NCI-H2171 treated with DMSO at 0.1 percent for 48 hours (cell line): Measurements from ENCODE around the gene RCHY1.
"Not testable (repeated sequence)": the region's sequence is repeated elsewhere in the genome, so short reads cannot be mapped to it uniquely, and the experiment has no call there.

Experiments
- DNase-seq: peaks from one replicate; lab custom pipeline; 2025; lab: John Stamatoyannopoulos, UW

RCHY1 gene

GRCh38 chr4:75514131-75514948 lies at the start of gene RCHY1, which contains the start of gene THAP6:
Gene RCHY1, minus strand, starts transcription at chr4:75514403. Its CDS starts 117 bp downstream, at chr4:75514286.
Gene THAP6, plus strand, starts transcription at chr4:75514473. Its CDS starts 980 bp downstream, at chr4:75515453.
- peak; percentile 93 for DNase-seq

DNA sequence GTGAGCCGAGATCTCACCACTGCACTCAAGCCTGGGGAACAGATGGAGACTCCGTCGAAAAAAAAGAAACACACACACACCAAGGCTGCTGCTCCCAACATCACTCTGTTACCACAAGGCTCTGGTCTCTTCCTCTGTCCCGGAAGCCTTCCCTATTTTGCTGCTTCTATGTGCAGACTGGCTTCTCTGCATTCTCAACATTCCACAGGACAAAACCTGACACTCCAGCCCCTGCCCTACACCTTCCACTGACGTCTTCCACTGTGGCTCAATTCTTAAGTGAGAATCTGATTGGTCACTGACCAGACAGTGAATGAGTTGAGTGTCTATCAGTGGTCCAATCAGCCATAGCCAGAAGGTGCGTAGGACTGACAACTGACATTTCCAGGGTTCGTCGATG lies 47.6 kb upstream of the RCHY1 start:
- peak; percentile 25 for DNase-seq

DNA sequence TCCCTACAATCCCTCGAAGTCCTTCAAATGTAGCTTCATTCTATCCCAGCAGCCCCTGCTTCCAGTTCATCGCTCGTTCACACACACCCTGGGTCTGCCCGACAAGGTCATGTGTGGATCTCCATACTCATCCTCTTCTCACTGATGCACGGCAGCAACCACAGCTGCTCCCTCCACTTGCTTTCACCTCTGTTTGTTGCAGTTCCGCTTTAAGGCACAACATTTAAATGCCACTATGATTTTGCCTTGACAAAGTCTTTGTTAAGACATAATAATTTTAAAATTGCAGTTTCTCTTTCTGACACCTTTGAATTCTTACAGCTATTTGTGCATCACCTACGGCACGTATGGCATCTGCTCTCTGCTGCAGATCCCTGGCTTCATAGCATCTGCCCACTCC lies 43.5 kb upstream of the RCHY1 start:
- no peak for DNase-seq

DNA sequence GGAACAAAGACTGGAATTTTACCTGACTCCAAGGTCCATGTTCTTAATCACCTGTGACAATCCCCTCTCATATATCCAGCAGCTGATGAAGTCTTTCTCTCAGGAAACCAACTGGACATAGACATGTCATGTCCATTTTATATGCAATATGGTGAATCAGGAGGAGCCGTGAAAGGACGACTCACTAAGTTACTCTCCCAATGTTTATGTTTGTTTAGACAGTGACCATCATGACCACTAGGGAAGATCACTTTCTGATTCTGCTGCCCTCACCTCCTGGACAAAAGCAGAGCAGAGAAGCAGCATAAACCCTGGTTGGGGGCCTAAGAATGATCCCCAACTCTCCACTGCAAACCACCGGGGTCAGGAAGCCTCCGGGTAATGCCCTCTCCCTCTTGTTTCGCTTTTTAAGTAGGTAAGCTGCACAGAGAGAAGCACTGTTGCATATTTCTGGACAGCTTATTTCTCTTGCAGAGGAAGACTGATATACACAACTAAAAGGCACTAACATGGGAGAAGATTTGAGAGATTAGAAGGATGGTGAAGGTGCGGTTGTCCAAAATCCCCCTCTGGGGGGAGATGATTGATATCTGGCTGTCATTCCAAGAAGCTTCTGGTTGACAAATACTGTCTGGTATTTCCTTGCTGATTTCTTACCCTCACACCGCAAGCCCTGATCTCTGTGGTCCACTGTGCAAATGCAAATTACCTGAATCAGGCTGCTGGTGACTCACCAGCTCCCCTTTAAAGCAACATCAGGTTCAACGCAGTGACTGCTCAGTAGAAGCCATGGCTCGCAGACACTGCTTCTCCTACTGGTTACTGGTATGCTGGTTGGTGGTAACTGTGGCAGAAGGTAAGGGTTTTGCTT lies 41.3 kb upstream of the RCHY1 start, which contains the start of gene ODAPH:
TSS of gene ODAPH (plus strand) at position 773 of the 871 bp plus-strand sequence. CDS start at position 790, 17 bp downstream.
- no peak for DNase-seq

- no peak for DNase-seq
Measured at GRCh38 chr4:75552452-75552851, 38.2 kb upstream of the RCHY1 start.

- DNase-seq = no peak
Measured at GRCh38 chr4:75549019-75549418, 34.8 kb upstream of the RCHY1 start.

- DNase-seq = no peak
Measured at GRCh38 chr4:75547647-75548387, 33.6 kb upstream of the RCHY1 start.

- no peak for DNase-seq
Measured at GRCh38 chr4:75545526-75545925, 31.3 kb upstream of the RCHY1 start.

DNA sequence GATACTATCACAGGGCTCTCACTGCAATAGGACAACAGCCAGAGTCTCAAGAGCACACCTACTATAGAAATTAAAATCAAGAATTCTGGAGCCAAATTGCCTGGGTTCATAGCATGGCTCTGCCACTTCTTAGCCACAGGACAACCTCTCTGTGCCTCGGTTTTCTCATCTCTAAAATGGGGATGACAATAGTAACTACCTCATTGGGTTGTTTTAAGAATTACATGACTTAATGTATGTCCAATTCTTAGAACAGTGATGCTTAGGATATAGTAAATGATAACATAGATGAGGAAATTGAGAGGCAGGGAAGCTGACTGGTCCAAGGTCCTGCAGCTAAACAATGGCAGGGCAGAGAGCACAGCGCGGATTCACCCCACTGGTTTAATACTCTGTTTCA lies 30.7 kb upstream of the RCHY1 start:
- DNase-seq = no peak

GRCh38 chr4:75544220-75544619 lies 30.0 kb upstream of the RCHY1 start:
- DNase-seq = not testable (repeated sequence)

DNA sequence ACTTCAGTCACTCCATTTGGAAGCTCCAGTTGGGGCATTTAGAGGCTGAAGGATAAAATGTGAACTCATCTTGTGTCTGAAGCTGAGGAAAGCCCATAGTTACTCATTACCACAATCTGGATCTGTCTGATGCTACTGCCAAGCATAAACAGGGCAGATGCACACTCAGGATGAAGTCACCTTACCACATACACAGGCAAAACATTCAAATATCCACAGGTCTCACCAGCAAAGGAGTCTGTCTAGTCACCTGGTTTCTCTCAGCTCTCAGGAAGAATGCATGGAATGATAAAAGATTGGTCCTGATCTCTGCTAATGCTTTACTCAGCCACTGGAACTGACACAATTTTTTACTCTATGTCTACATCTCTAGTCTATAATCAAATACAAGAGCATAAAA lies 28.6 kb upstream of the RCHY1 start:
- no peak for DNase-seq

DNA sequence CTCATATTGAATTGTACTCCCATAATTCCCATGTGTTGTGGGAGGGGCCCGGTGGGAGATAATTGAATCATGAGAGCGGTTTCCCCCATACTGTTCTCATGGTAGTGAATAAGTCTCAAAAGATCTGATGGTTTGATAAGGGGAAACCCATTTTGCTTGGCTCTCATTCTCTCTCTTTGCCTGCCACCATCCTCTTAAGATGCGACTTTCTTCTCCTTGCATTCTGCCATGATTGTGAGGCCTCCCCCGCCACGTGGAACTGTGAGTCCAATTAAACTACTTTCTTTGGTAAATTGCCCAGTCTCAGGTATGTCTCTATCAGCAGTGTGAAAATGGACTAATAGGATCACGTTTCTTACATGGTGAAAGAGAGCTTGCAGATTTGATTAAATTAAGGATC lies 23.1 kb upstream of the RCHY1 start:
- DNase-seq = not testable (repeated sequence)

GRCh38 chr4:75533926-75534325 lies 19.7 kb upstream of the RCHY1 start:
- not testable (repeated sequence) for DNase-seq

- DNase-seq = not testable (repeated sequence)
Measured at GRCh38 chr4:75533339-75533887, 19.2 kb upstream of the RCHY1 start.

GRCh38 chr4:75531536-75532143 lies 17.4 kb upstream of the RCHY1 start:
- DNase-seq = not testable (repeated sequence)

GRCh38 chr4:75530556-75531322 lies 16.5 kb upstream of the RCHY1 start:
- DNase-seq = no peak

- DNase-seq = no peak
Measured at GRCh38 chr4:75527482-75527881, 13.3 kb upstream of the RCHY1 start.

DNA sequence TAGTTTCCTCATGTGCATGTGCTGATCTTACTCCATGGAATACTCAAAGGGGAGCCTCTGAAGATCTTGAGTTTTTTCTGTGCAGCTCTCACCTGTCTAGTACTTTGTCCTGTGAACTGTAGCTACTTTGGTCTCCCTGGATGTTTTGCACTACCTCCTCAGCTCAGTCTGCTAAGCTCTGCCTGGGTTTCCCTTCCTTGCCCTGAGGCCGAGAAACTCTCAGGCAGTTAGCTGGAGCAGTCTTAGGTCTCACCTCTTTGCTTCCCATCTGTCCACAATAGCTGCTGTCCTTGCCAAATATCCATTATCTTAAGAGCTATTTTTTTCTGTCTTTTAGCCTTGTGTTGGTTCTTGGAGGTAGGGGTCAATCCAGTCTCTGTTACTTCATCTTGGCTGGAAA lies 11.7 kb upstream of the RCHY1 start:
- DNase-seq = no peak

GRCh38 chr4:75525086-75525485 lies 10.9 kb upstream of the RCHY1 start:
- DNase-seq = no peak

GRCh38 chr4:75519452-75519851 lies 5.2 kb upstream of the RCHY1 start:
- DNase-seq = not testable (repeated sequence)
